Gastrocnemius medialis (tissue), 4 donors: Measurements from ENCODE around the gene KLHDC4. TPM values are rescaled to one million over a fixed set of nuclear protein-coding genes. Genes with fewer than 3 reads are reported as not detected.

Experiments
- ATAC-seq, 2 donors: fragments of 150-250 bp; one replicate each; pipeline ENCODE4 v1.9.1; 2016
- DNase-seq, 2 donors: peaks; one replicate each; pipeline ENCODE4 v3.0.0-alpha.2; 2019
- H3K27ac ChIP-seq, 4 donors: fragments of 200-600 bp; sonication (generic); 1 replicate in 1 of 4; 2 replicates in 3 of 4; pipeline ENCODE4 v1.5.1; 2016 to 2018; ENCODE audit warnings: mild to moderate bottlenecking in 2 of 4, moderate library complexity in 1 of 4
- H3K27me3 ChIP-seq, 3 donors: fragments of 200-600 bp; sonication (generic) in 2 of 3; 1 replicate in 1 of 3; 2 replicates in 2 of 3; pipeline versions ENCODE4 v1.5.1 to v1.6.0; 2016 to 2019; ENCODE audit warnings: mild to moderate bottlenecking in 1 of 3, moderate library complexity in 1 of 3
- H3K36me3 ChIP-seq, 2 donors: fragments of 200-600 bp; sonication (generic) in 1 of 2; one replicate each; pipeline ENCODE4 v1.5.1; 2017 to 2018
- H3K4me1 ChIP-seq, 2 donors: fragments of 200-600 bp; sonication (generic) in 1 of 2; one replicate each; pipeline ENCODE4 v1.5.1; 2016 to 2017; ENCODE audit warnings: mild to moderate bottlenecking in 2 of 2
- H3K4me3 ChIP-seq, 4 donors: fragments of 200-600 bp; sonication (generic) in 3 of 4; 1 replicate in 1 of 4; 2 replicates in 3 of 4; pipeline ENCODE4 v1.5.1; 2016 to 2019; ENCODE audit warnings: mild to moderate bottlenecking in 2 of 4
- H3K9me3 ChIP-seq, 3 donors: fragments of 200-600 bp; sonication (generic) in 2 of 3; 1 replicate in 1 of 3; 2 replicates in 2 of 3; pipeline ENCODE4 v1.5.1; 2016 to 2019
- POLR2A ChIP-seq, 2 donors: fragments of 450-650 bp; IDR thresholded peaks; one replicate each; pipeline ENCODE4 v1.6.1; 2017; ENCODE audit warnings: antibody characterized with exemption in 2 of 2, mild to moderate bottlenecking in 2 of 2, moderate library complexity in 2 of 2
- in situ Hi-C, 4 donors: fragments of 200-750 bp; cut with MboI; loops; one replicate each; pipeline versions ENCODE4 v1.15.0 to v1.8.0; 2017; ENCODE audit warnings: low sequenced_read_pairs in 4 of 4
- intact Hi-C: fragments of 100-400 bp; cut with DNase I; formaldehyde crosslinking; loops from one replicate; pipeline ENCODE4 v1.15.1; 2023; ENCODE audit warnings: low total_unique reads
- total RNA-seq, 4 donors: library from RNA; depleted of rRNA; stranded (reverse); fragments of >200 nt; gene quantifications; one replicate each; pipeline versions ENCODE4 v1.1.0 to v1.2.3, GENCODE V29; 2016
- TF ChIP-seq, protein P1 (sequence below), 5 experiments: fragments of 450-650 bp in 3 of 5; fragments of 200-600 bp in 2 of 5; sonication (generic) in 2 of 5; IDR thresholded peaks in 4 of 5; conservative IDR thresholded peaks in 1 of 5; 1 replicate in 4 of 5; 2 replicates in 1 of 5; pipeline ENCODE4 v1.5.1; 2016 to 2019; ENCODE audit warnings: antibody characterized with exemption in 5 of 5, mild to moderate bottlenecking in 3 of 5, moderate library complexity in 3 of 5

Gene KLHDC4
- total RNA-seq, 4 donors from 2014 or later, result 8.2 to 12.7 (median 10.4) TPM

DNA sequence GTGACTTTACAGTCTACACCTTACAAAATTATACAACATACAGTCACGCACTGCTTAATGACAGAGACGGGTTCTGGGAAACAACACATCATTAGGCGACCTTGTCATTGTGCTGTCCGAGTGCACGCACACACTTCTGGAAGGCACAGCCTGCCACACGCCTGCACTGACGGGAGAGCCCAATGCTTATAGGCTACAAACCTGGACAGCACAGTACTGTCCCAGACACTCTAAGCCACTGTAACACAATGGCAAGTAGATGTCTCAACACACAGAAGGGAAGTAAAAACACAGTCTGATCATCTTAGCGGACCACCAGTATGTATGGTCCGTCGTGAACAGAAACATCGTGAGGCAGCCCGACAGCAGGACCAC, 29.8 kb downstream of the KLHDC4 start:
- Histone ChIP-seq H3K4me3 (no peak overlapping the region), H3K36me3 (peaks cover 0 to 9% of the 10 kb centered on the region in 2 donors), H3K27ac (no peak overlapping the region), H3K9me3 (no peaks in the 10 kb centered on the region), H3K27me3 (no peaks in the 10 kb centered on the region), H3K4me1 (no peaks in the 10 kb centered on the region)
- intact Hi-C loops (no loop called here), in situ Hi-C loops (no loop called here)
- no peak for ATAC-seq
- no peak for DNase-seq
- TF ChIP-seq POLR2A (IDR thresholded peaks at IDR 0.05), result no peak
- TF ChIP-seq, protein P1, sequence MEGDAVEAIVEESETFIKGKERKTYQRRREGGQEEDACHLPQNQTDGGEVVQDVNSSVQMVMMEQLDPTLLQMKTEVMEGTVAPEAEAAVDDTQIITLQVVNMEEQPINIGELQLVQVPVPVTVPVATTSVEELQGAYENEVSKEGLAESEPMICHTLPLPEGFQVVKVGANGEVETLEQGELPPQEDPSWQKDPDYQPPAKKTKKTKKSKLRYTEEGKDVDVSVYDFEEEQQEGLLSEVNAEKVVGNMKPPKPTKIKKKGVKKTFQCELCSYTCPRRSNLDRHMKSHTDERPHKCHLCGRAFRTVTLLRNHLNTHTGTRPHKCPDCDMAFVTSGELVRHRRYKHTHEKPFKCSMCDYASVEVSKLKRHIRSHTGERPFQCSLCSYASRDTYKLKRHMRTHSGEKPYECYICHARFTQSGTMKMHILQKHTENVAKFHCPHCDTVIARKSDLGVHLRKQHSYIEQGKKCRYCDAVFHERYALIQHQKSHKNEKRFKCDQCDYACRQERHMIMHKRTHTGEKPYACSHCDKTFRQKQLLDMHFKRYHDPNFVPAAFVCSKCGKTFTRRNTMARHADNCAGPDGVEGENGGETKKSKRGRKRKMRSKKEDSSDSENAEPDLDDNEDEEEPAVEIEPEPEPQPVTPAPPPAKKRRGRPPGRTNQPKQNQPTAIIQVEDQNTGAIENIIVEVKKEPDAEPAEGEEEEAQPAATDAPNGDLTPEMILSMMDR (IDR thresholded peaks at IDR 0.05 in 4 of 5, conservative IDR thresholded peaks at IDR 0.05 in 1 of 5), result no peak

DNA sequence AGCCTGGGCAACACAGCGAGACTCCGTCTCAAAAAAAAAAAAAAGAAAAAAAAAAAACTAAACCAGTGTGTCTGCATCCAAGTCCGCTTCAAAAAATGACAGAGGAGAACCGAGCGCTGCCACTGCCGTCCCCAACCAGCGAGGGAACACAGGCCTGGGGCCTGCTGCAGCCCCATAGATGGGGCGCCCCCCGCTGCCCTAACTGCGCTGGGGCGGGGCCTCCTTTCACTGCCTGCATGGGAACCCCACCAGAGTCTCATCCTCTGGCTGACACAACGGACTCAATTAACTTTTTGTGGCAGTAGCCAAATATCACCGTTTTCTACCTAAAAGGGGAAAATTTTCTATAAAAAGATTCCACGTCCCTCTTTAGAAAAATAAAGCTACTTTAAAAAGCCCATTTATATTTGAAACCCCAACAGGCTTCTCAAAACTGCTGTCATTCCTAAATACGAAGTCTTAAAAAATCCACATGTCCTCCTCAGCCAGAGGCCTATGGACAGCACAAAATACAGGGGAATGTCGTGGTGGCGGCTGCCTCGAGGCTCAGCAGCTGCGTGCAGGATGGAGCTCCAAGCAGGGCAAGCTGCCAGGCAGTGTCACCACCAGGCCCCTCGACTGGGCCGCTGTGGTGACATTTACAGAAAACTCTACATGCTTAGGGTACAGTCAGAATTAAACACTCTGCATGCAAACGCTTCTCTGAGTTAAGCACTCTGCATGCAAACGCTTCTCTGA, 30.3 kb downstream of the KLHDC4 start:
- Histone ChIP-seq H3K27me3 (no peaks in the 10 kb centered on the region), H3K36me3 (peaks cover 0 to 7% of the 10 kb centered on the region in 2 donors), H3K4me3 (no peak overlapping the region), H3K27ac (no peak overlapping the region), H3K4me1 (no peaks in the 10 kb centered on the region), H3K9me3 (no peaks in the 10 kb centered on the region)
- DNase-seq (no peak), ATAC-seq (no peak)
- intact Hi-C loops (no loop called here), in situ Hi-C loops (no loop called here)
- TF ChIP-seq, protein P1 (IDR thresholded peaks at IDR 0.05 in 4 of 5, conservative IDR thresholded peaks at IDR 0.05 in 1 of 5), result no peak
- TF ChIP-seq POLR2A (IDR thresholded peaks at IDR 0.05), result no peak

DNA sequence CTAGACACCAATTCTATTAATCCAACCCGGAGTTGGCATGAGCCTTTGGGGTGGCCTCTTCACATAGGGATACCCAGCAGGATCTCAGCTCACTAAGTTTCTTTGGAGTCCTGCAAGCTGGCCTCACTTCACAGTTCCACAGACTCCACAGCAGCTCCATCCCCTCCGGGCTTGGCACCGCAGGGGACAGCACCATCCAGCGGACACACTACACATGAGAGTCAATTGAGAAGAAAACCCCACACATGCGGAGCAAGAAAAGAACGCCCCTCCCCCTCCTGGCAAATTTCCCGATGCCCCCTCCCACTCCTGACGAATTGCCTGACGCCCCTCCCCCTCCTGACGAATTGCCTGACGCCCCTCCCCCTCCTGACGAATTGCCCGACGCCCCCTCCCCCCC, 31.1 kb downstream of the KLHDC4 start:
- in situ Hi-C loops (no loop called here), intact Hi-C loops (no loop called here)
- H3K27me3 ChIP-seq, result no peaks in the 10 kb centered on the region
- no peak for TF ChIP-seq POLR2A (IDR thresholded peaks at IDR 0.05)
- TF ChIP-seq, protein P1 (IDR thresholded peaks at IDR 0.05 in 4 of 5, conservative IDR thresholded peaks at IDR 0.05 in 1 of 5), result no peak
- no peaks in the 10 kb centered on the region for H3K9me3 ChIP-seq
- DNase-seq (no peak), ATAC-seq (no peak)
- H3K27ac ChIP-seq, result no peak overlapping the region
- no peak overlapping the region for H3K4me3 ChIP-seq
- no peaks in the 10 kb centered on the region for H3K4me1 ChIP-seq
- peaks cover 0 to 9% of the 10 kb centered on the region in 2 donors for H3K36me3 ChIP-seq

DNA sequence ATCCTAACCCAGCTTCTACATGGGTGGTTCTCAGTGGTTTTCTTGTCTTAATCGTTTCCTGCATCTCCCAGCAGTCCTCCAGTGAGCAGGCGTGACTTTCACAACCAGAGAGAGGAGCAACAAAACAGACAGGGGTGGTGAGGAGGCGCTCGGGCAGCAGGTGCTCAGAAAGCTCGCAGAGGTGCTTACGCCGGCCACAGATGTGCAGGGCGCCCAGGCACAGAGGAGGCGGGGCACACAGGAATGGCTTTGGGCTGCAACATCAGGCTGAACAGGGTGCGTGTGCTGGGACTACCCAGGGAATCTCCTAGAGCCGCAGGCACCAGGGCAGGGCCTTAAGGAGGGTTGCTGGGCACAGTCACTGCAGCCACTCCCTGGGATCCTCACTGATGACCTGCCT, 32.6 kb downstream of the KLHDC4 start:
- Histone ChIP-seq H3K36me3 (peaks cover 0 to 20% of the 10 kb centered on the region in 2 donors), H3K9me3 (no peaks in the 10 kb centered on the region), H3K4me1 (no peaks in the 10 kb centered on the region), H3K27me3 (no peaks in the 10 kb centered on the region), H3K27ac (no peak overlapping the region), H3K4me3 (no peak overlapping the region)
- DNase-seq (no peak), ATAC-seq (no peak)
- TF ChIP-seq, protein P1 (IDR thresholded peaks at IDR 0.05 in 4 of 5, conservative IDR thresholded peaks at IDR 0.05 in 1 of 5), result no peak
- TF ChIP-seq POLR2A (IDR thresholded peaks at IDR 0.05), result no peak
- intact Hi-C loops (no loop called here), in situ Hi-C loops (no loop called here)

- in situ Hi-C loops (no loop called here), intact Hi-C loops (no loop called here)
- Histone ChIP-seq H3K27ac (no peak overlapping the region), H3K4me3 (no peak overlapping the region), H3K36me3 (peaks cover 0 to 20% of the 10 kb centered on the region in 2 donors), H3K9me3 (no peaks in the 10 kb centered on the region), H3K4me1 (no peaks in the 10 kb centered on the region), H3K27me3 (no peaks in the 10 kb centered on the region)
- DNase-seq (no peak), ATAC-seq (no peak)
- TF ChIP-seq, protein P1 (IDR thresholded peaks at IDR 0.05 in 4 of 5, conservative IDR thresholded peaks at IDR 0.05 in 1 of 5), result no peak
Measured at GRCh38 chr16:87731607-87732006, 34.2 kb downstream of the KLHDC4 start.
